ENCODE measurements around the gene TBRG1.
"Not testable (repeated sequence)": the region's sequence is repeated elsewhere in the genome, so short reads cannot be mapped to it uniquely, and the experiment has no call there.

The TBRG1 gene

GRCh38 chr11:124622531-124623451, at the start of gene TBRG1:
Gene TBRG1 (plus strand): TSS chr11:124622864. CDS start chr11:124623084, 220 bp downstream.
- in situ Hi-C loops (cut with MboI; ENCODE audit: low sequenced_read_pairs) = no loop called here

GRCh38 chr11:124577716-124578427, 44.8 kb upstream of the TBRG1 start:
- in situ Hi-C loops (cut with MboI; ENCODE audit: low sequenced_read_pairs) = no loop called here

GRCh38 chr11:124578761-124579160, 43.9 kb upstream of the TBRG1 start:
- in situ Hi-C loops (cut with MboI; ENCODE audit: low sequenced_read_pairs) = no loop called here

DNA sequence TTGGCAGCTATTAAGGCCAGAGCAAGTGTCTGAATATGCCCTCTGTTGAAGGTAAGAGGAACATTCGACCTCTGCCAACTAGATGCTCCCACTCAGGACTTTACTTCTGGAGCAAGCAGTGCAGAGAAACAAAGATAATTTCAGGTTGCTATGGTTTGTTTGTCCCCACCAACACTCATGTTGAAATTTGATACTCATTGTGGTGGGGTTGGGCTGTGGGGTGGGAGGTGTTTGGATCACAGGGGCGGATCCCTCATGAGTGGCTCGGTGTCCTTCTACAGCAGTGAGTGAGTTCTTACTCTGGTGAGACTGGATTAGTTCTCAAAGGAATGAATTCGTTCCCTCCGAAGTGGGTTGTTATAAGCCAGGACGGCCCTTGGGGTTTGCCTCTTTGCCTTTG, 40.8 kb upstream of the TBRG1 start:
- in situ Hi-C loops (cut with MboI; ENCODE audit: low sequenced_read_pairs) = no loop called here

- in situ Hi-C loops (cut with MboI; ENCODE audit: low sequenced_read_pairs) = no loop called here
Observed at GRCh38 chr11:124582565-124582964, 40.1 kb upstream of the TBRG1 start.

DNA sequence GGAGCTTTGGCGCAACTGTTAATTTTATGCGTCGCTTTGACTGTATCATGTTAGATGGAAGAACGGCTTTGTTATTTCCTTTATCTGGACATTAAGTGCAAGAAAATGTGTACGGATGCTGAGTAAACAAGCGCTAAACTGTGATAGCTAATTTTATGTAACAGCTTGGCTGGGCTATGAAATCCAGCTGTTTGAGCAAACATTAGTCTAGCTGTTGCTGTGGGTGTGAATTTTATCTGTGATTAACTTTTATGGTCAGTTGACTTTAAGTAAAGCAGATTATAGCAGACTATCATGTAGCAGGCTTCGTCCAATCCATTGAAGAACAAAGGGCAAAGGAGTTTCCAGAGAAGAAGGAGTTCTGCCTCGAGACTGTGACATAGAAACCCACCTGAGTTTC, 38.9 kb upstream of the TBRG1 start:
- in situ Hi-C loops (cut with MboI; ENCODE audit: low sequenced_read_pairs) = no loop called here

- in situ Hi-C loops (cut with MboI; ENCODE audit: low sequenced_read_pairs) = no loop called here
Observed at GRCh38 chr11:124584681-124585372, 37.8 kb upstream of the TBRG1 start.

DNA sequence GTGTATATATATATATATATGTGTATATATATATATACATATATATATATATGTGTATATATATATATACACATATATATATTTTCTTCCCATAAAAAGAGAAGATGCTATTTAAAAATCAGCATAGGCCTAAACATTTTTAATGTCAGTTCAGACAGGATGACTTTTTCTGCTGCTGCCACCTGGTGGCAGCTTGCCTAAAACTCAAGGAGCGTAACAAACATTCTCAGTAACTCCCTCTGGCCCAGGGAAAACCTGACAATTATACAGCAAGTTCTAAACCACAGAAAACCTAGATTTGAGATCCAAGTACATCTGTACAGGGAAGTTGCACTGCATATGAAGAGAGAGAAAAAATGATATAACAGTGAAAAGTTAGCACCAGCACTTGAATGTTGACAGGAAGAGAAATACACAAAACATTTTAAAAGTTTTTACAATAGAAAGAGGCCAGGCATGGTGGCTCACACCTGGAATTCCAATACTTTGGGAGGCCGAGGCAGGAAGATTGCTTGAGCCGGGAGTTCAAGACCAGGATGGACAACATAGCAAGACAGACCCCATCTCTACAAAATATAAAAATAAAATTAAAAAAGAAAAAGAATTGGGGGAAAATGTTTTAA, 36.3 kb upstream of the TBRG1 start:
- in situ Hi-C loops (cut with MboI; ENCODE audit: low sequenced_read_pairs) = no loop called here

GRCh38 chr11:124591430-124591829, 31.2 kb upstream of the TBRG1 start:
- in situ Hi-C loops (cut with MboI; ENCODE audit: low sequenced_read_pairs) = no loop called here

DNA sequence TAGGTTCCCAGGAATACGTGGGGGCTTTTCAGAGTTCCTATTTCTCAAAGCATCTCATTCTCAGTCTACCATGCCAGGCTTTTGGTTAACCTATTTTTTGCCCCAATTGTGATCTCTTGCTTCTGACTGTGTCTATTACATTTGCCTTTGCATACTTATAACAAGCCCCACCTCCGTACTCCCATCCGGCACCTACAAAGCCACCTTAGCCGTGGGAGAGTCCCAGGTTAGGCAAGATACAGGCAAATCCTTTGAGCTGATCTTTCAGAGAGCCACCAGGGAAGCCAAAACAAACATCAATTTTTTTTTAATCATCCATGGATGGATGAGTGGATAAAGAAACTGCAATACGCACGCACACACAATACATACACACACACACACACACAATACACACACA, 30.0 kb upstream of the TBRG1 start:
- in situ Hi-C loops (cut with MboI; ENCODE audit: low sequenced_read_pairs) = no loop called here

- in situ Hi-C loops (cut with MboI; ENCODE audit: low sequenced_read_pairs) = no loop called here
Observed at GRCh38 chr11:124595302-124595701, 27.4 kb upstream of the TBRG1 start.

DNA sequence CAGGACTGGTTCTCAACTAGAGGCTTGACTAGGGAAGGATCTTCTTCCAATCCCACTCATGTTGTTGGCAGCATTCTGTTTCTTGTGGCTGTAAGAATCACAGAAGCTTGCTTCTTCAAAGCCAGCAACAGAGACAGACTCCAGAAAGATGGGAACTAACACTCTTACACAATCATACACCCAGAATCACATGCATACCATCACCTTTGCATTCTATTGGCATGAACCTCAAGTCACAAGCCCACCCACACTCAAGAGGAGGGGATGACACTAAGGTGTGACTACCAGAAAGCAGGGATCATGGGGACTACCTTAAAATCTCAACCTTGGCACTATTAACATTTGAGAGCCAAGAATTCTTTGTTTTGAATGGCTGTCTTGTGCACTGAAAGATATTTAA, 25.0 kb upstream of the TBRG1 start:
- in situ Hi-C loops (cut with MboI; ENCODE audit: low sequenced_read_pairs) = no loop called here

DNA sequence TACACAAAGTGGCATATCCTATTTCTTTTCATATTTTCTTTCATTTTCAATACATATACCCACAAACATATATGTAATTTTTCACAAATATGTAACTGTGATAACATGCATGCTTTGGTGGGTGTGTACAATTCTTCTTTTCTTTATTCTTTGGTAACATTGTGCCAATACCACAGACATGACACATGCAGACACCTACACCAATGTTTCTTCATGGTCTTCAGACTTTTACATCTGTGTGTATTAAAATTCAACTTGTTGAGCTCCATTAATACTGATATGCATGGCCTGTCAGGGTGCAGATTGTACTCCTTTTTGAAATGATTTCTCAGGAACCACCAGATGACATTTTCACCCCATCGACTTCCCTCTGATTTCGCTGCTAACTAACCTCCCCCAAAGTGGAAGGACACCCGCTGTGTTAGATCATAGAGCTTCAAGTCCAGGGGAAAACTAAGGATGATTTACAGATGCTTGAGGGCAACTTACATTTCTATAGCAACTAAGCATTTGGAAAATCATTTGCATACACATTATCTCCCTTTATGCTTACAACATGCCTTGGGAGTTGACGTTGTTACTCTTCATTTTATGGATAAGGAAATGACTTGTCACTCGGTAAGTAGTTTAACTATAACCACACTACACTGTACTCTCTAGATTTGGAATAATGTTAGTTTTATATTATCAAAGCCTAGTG, 21.9 kb upstream of the TBRG1 start:
- in situ Hi-C loops (cut with MboI; ENCODE audit: low sequenced_read_pairs) = no loop called here

- in situ Hi-C loops (cut with MboI; ENCODE audit: low sequenced_read_pairs) = no loop called here
Observed at GRCh38 chr11:124602193-124602592, 20.5 kb upstream of the TBRG1 start.

- in situ Hi-C loops (cut with MboI; ENCODE audit: low sequenced_read_pairs) = not testable (repeated sequence)
Observed at GRCh38 chr11:124602723-124603122, 19.9 kb upstream of the TBRG1 start.

DNA sequence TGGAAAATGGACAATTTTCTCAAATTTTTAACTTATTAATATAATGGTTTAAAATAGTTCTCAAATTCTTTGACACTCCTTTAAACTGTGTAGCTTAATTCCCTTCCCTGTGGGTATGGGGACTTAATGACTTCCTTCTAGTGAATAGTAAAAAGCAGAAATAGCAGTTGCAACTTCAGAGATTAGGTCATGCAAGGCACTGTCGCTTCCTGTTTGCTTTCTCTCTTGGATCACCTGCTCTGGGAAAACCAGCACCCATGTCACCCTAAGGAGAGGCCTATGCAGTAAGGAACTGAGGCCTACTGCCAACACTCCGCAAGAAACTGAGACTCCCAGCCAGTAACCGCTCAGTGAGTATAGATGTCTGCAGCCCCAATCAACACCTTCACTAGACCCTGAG, 16.9 kb upstream of the TBRG1 start:
- in situ Hi-C loops (cut with MboI; ENCODE audit: low sequenced_read_pairs) = no loop called here

DNA sequence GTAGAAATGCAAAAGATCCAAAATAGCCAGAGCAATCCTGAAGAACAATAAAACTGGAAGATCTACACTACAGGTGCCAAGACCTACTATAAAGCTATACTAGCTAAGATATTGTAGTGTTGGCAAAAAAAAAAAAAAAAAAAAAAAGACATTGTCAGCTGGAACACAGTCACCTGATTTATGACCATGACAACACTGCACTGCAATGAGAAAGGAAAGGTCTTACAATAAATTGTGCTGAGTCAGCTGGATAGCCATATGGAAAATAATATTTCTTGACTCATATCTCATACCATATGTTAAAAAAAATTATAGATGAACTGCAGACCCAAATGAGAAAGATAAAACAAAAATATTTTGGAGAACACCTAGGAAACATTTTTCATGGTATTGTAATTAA, 14.5 kb upstream of the TBRG1 start:
- in situ Hi-C loops (cut with MboI; ENCODE audit: low sequenced_read_pairs) = no loop called here

DNA sequence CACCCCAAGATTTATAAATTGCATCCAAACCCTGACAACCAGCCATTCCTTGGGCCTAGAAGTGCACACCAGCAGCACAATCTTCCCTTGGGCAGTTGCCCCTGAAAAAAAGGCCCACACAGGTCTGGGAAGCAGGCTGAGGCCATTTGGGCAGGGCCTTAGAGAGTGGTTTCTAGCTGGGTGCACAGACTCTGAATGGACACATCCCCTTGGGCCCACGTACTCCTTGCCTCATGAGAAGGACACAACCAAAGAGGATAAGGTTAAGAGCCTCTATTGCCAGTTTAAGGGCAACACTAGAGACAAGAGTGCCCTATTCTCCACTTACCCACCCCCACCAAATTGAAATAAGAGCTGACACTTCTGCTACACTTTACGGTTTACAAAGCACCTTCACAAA, 12.4 kb upstream of the TBRG1 start:
- in situ Hi-C loops (cut with MboI; ENCODE audit: low sequenced_read_pairs) = no loop called here

DNA sequence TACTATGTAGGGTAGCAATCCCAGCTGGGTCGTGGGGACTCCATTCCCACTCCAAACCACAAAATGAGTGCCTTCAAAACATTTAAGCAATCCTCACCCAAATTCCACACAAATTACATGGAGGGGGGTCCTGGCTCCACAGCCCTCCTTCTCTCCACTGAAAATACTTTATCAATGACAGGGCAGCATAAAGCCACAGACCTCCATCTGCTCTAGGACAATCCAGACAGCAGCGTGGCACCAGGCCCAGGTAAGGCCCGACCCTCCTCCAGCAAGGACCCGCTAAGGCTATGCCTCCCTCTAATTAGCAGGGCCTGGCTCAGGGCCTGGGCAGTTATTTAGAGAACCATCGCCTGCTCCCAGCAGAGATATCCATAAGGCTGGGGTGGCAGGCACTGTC, 11.6 kb upstream of the TBRG1 start, which contains the start of gene PANX3:
Gene PANX3 (plus strand): TSS at position 365 of the 400 bp plus-strand sequence. CDS start 129 bp downstream, outside the sequence.
- in situ Hi-C loops (cut with MboI; ENCODE audit: low sequenced_read_pairs) = no loop called here

- in situ Hi-C loops (cut with MboI; ENCODE audit: low sequenced_read_pairs) = no loop called here
Observed at GRCh38 chr11:124612045-124612444, 10.6 kb upstream of the TBRG1 start.

All from hTERT RPE-1 (cell line).